Measurements from ENCODE around the gene IFT25.
"Not testable (repeated sequence)": the region's sequence is repeated elsewhere in the genome, so short reads cannot be mapped to it uniquely, and the experiment has no call there.

IFT25 gene

GRCh38 chr1:53881853-53882252 lies 63.6 kb downstream of the IFT25 start:
- DNase-seq = not testable (repeated sequence)

GRCh38 chr1:53878492-53879105 lies 66.9 kb downstream of the IFT25 start:
- DNase-seq = peak; percentile 66

DNA sequence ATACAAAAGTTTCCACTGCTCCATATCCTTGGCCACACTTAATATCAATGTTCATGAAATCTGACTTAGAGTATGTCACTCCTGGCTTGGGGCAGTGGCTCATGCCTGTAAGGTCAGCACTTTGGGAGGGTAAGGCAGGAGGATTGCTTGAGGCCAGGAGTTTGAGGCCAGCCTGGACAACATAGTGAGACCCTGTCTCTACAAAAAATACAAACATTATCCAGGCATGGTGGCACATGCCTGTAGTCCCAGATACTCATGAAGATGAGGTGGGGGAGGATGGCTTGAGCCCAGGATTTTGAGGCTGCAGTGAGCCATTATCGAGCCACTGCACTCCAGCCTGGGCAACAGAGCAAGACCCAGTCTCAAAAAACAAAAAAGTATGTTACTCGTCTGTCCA lies 70.3 kb downstream of the IFT25 start:
- not testable (repeated sequence) for DNase-seq

DNA sequence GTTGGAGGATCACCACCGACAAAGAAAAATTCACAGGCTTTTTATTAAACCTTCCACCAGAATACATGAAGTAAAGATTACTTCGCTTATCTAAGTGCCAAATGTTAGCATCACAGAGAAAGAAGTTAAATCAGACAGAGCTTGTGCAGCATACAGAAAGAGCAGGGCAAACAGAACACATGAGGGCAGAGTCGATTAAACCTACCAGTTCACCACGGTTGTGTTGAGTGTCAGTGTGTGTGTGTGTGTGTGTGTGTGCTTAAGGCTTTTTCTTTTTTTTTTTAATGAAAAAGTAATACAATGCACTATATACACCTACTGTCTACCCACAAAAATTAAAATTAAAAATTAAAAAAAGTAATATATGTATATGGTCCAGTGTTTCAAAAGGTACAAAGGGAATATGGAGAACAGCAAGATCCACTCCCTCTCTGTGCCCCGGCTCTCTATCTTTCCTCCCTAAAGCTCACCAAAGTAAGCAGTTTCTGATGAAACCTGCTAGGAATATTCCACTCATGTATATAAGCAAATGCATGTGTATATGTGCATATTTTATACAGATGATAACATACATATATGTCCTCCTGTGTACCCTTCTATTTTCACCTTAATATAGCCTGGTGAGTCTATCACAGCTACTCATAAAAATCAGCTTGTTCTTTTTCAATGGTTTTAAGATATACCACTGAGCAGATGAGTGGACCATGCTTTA lies 73.6 kb downstream of the IFT25 start:
- DNase-seq = no peak
